GM20000 (cell line): ENCODE results near the gene TREML1.

Experiments
- DNase-seq: peaks from one replicate; pipeline ENCODE4 v3.0.0; 2012; ENCODE audit warnings: low spot score
- CTCF ChIP-seq: IDR thresholded peaks from 2 replicates; pipeline ENCODE4 v1.5.1; 2012; ENCODE audit warnings: mild to moderate bottlenecking, control low read depth; ENCODE audit errors: extremely low read depth, missing control alignments

TREML1 gene

GRCh38 chr6:41136911-41137310 lies 17.2 kb downstream of the TREML1 start:
- no peak for TF ChIP-seq CTCF
- no peak for DNase-seq

GRCh38 chr6:41135062-41135832 lies 18.9 kb downstream of the TREML1 start:
- TF ChIP-seq CTCF, result no peak
- DNase-seq, result no peak

GRCh38 chr6:41132254-41132653 lies 21.9 kb downstream of the TREML1 start:
- no peak for DNase-seq

GRCh38 chr6:41125282-41125681 lies 28.9 kb downstream of the TREML1 start:
- DNase-seq, result no peak
- no peak for TF ChIP-seq CTCF

More at GRCh38 chr6:41132254-41132653, 21.9 kb downstream of the TREML1 start:
- no peak for TF ChIP-seq CTCF

- no peak for DNase-seq
- TF ChIP-seq CTCF, result no peak
These were observed 31.2 kb downstream of the TREML1 start for GRCh38 chr6:41122918-41123317.

- no peak for DNase-seq
- TF ChIP-seq CTCF, result no peak
These were observed 31.8 kb downstream of the TREML1 start for GRCh38 chr6:41122373-41122772.

GRCh38 chr6:41120058-41120457 lies 34.1 kb downstream of the TREML1 start:
- TF ChIP-seq CTCF, result no peak

More at GRCh38 chr6:41120058-41120457, 34.1 kb downstream of the TREML1 start:
- DNase-seq, result no peak
